Stimulated activated CD4-positive, alpha-beta T cell treated with anti-CD3 and anti-CD28 coated beads, Interleukin-2, amount 100 ng/mL, for 24 hours (primary cell): ENCODE results near the gene IL36RN.
"Not testable (repeated sequence)": the region's sequence is repeated elsewhere in the genome, so short reads cannot be mapped to it uniquely, and the experiment has no call there.

Experiments
- DNase-seq, 2 donors: peaks; one replicate each; pipeline ENCODE4 v3.0.0-alpha.2; 2020

IL36RN gene

DNA sequence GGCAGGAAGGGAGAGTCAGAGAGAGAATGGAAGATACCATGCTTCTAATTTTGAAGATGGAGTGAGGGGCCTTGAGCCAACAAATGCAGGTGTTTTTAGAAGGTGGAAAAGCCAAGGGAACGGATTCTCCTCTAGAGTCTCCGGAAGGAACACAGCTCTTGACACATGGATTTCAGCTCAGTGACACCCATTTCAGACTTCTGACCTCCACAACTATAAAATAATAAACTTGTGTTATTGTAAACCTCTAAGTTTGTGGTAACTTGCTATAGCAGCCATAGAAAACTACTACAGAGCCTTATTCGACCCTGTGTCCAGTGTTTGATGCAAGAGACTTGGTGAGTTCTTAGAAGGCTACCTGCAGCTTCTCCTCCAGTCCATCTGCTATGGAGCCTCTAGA is 16.6 kb downstream of the IL36RN start:
- no peak for DNase-seq

DNA sequence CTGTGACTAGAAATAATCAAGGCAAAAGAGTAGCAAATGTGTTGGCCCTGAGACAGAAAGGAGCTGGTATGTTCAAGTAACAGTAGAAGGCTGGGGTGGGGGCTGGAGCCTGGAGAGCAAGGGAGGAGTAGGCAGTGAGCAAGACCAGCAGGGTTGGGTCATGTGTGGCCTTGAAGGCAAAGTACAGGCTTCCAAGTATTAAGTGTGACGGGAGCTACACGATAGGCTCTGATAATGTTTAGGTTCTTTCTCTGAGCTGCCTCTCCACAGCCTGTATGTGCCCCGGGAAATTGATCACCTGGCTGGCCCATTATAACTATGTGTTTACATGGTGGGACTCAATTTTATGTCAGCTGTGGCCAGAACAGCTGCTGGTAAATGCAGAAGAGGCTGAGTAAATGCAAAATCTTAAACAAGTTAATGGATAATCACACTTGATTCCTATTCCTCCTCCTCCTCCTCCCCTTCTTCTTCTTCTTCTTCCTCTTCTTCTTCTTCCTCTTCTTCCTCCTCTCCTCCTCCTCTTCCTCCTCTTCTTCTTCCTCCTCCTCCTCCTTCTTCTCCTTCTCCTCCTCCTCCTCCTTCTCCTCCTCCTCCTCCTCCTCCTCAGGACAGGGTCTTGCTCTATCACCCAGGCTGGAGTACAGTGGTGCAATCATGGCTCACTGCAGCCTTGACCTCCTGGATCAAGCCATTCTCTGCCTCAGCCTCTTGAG is 18.1 kb downstream of the IL36RN start:
- no peak for DNase-seq

DNA sequence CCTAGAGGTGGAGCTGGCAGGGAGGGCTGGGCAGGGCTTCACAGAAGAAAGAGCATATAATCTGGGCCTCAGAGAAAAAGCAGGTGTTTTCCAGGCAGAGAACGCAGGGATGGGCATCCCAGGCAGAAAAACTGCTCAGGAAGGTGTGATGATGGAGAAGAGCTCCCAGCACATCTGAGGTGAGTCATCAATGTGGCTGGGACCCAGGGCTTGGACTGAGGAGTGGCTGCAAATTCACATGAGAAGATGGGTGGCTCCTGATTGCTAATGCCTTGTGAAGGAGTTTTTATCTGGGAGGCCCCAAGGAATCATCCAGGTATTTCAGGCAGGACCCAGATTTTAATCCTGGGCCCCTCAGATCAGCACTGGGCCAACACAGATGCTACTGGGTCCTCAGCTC is 18.9 kb downstream of the IL36RN start:
- DNase-seq, result no peak

DNA sequence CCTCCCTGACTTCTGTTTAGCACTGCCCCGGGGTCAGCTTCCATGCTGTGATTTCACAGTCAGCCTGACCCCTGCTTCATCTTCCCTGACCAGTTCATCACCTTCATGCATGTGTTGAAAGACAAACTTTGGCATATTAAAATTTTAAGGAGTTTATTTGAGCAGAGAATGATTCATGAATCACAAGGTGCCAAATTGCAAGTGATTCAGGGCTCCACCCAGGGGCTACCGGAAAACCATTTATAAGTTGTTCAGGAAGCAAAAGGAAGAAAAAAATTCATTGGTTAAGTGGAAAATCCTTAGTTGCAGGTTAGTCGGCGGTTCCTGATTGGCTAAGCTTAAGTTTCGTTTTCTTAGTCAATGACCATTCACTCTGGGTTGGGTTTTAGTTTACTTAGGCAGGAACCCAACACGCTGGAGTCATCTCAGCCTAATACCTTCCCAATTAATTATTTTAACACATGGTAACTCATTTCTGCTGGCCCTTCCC is 19.4 kb downstream of the IL36RN start:
- no peak for DNase-seq

DNA sequence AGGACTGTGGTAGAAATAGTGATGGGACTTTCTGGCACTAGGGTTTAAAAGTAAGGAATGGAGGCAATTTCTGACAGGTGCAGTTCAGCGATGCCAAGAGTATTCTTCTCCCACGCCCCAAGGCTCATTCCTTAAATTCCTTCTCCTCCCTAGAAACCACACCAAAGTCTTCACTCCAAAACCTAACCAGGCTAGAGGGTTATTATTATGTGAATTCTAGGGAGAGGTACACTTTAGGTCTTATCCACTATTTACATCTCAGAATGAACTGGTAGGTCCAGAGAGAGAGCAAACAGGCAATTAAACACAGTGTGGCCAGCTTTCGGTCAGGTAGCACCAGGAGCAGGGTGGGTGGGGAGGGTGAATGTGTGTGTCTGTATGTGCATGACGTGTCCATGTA is 20.1 kb downstream of the IL36RN start:
- no peak for DNase-seq

DNA sequence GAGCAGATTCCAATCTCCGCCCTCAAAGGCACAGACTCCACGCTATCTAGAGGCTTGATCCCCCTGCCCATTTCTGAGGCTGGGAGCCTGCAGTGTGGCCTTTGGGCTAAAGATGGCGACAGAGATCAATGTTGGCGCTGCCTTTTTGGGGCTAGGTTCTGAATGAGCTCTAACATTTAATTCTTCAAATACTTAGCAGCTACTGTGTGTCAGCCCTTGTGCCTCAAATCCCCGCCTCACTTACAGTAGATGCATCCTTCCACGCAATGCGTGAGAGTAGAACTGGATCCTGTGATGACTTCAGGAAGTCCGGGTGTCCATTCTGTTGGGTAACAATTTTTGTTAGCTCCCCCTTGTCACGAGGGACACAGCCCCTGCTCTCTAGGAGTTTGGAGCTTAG is 21.1 kb downstream of the IL36RN start:
- peak; percentile 64 to 67 for DNase-seq

DNA sequence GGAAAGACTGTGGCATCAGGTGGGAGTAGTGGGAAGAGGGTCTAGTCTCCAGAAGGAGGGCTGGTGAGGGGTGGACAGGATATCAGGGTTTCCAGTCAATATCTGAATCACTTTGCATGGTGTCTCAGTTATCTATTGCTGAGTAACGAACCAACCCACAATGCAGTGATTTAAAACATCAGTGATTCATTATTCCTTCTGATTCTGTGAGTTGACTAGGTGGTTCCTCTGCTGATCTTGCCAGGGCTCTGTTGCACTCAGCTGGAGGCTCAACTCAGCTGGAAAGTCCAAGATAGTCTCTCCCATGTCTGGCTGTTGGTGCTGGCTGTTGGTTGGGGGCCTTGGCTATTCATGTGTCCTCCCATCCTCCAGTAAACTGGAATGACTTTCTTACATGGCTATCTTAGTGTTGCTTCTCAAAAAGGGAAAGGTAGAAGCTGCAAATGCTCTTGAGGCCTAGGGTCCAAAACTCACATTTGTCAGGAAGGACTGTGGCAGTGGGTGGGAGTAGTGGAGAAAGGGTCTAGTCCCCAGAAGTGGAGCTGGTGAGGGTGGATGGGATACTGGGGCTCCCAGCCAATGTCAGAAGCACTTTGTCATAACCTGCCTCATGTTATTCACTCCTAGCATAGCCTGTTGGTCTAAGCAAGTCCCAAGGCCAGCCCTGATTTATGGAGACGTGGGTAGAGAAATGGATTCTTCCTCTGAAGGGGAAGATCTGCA is 22.7 kb downstream of the IL36RN start:
- no peak for DNase-seq

DNA sequence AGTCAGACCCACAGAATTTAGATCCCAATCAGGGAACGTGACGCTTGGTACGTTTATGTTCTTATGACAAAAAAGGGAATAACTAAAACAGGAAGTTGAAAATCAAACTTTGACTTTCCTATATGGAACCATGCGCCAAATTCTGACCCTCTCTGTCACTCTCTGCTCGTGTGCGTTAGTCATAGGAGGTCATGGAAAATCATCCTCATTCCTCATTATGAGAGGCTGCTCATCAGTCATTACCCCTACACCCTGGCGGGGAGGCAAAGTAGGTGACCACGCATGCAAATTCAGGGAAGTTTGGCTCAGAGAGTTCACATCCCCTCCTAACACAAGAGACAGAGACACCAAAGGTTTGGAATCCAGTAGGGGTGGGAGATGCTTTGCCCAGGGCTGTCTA is 24.3 kb downstream of the IL36RN start:
- DNase-seq, result peak in 1 of 2 donors; percentile 23

DNA sequence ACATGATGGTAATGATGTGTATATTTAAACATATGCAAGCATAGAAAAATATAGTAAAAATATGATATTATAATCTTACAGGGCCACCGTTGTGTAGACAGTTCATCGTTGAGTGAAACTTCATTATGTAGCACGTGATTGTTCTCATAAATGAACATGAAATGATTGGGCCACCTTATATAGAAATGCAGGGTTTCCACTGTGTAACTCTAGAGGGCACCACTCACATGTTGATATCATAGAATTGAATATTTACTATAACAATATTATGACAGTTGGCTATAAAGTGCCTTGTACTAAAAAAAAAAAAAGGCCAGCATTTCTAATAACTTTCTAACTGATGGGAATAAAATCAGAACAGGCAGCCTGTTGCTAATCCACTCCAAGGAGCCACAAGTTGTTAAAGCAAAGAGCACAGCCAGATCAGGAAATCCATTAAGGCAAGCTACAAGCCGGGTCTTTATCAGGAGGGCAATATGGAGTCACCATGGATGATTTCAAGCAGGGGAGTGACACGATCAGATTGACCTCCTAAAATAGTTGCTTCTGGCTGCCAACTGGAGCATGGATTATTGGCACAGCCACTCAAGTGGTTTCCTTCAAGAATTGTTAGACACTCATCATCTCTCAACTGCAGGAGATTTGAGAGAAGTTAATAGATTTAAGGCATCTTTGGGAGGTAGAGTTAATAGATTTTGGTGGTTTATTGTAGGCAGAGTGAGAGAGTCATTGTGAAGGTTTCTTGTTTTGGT is 25.4 kb downstream of the IL36RN start:
- DNase-seq, result no peak

DNA sequence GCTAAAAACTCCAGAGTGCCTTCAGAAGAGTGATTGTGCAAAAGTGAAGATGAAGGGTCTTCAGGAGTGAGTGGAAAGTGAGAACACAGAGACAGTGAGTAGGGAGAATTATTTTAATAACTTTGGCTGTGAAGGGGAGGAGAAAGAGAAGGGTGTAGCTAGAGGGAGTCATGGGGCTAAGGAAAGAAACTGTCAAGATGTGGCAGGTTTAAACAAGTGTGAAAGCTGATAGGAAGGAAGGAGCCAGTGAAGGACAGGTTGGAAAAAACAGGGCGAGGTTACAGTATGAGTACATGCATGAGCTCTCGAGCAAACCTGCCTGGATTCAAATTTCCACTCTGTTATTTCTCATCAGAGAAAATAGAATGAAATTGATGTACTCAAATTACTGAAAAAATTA is 26.5 kb downstream of the IL36RN start:
- DNase-seq, result no peak

DNA sequence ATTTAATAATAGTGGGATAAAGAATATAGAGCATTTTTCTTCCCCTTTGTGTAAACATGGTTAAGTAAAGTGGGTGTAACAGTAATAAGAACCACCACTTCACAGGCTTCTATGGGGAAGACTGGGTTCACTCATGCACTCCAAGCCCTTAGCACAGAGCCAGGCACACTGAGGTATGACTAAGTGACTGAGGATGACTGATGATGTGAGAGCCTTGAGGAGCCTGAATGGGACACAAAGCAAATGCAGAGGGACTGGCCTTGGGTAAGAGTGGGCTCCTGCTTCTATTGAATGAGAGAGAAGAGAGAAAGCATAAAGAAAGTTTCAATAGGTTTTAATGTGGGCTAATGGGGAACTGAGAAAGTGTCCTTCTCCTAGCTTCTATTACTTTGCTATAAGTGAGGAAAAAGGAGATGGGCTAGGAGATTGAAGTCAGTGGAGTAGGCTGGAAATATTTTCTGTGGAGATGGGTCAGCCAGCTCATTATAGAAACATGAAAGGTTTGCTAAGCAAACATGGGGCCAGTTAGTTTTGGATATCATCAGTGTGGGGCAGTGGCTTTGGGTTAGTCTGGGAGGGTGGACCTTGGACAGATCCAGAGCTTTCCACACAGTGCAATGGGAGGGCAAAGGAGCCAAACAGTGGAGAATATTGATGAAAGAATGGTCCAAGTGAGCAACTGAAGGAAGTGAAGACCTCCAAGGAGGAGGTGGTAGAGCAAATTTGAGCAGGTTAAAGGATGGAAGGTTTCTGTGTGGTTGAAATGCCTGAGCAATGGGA is 29.4 kb downstream of the IL36RN start:
- no peak for DNase-seq

DNA sequence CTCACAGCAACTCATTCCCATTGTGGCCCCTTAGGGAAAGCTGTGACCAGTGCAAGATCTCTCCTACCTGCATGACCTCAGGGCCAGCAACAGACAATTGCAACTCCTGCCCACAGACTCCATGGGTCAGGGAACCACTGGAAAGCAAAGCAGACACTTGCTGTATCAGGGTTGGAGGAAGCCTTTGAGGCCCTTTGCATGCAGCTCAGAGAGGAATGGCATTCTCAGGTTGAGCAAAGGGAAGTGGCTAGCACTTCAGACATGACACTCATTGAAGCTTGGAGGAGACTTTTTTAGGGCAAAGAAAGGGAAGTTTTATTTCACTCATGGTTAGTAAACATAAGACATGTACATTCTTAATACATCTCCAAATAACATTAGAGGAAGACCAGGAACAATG is 30.9 kb downstream of the IL36RN start:
- DNase-seq, result no peak

DNA sequence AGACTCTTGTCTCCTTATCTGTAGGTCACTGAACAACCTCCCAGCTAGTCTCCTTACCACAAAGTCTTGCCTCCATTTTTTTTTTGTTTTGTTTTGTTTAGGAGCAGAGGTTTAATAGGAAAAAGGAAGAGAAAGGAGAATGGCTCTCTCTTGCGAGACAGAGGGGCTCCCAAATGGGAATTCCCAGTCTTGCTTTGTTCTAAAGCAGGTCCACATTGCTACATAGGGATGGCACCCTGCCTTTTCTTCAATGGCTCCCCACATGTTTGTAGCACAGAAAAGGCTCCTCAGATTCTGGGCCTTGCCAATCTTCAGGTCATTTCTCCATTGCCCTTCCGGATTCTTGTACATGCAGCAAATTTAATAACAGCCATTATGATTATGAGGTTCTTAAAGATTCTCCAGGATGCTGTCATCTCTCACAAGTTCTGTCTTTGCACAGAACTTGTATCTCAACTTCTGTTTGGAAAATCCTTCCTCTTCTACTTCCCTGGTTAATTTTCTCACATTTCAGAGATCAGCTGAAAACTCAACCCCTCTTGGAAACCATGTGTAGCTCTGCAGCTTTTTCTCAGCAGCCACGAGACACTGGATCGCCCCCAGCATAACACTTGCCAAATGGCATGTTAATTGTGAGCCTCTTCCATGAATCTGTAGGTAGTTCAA is 32.4 kb downstream of the IL36RN start:
- DNase-seq, result no peak

DNA sequence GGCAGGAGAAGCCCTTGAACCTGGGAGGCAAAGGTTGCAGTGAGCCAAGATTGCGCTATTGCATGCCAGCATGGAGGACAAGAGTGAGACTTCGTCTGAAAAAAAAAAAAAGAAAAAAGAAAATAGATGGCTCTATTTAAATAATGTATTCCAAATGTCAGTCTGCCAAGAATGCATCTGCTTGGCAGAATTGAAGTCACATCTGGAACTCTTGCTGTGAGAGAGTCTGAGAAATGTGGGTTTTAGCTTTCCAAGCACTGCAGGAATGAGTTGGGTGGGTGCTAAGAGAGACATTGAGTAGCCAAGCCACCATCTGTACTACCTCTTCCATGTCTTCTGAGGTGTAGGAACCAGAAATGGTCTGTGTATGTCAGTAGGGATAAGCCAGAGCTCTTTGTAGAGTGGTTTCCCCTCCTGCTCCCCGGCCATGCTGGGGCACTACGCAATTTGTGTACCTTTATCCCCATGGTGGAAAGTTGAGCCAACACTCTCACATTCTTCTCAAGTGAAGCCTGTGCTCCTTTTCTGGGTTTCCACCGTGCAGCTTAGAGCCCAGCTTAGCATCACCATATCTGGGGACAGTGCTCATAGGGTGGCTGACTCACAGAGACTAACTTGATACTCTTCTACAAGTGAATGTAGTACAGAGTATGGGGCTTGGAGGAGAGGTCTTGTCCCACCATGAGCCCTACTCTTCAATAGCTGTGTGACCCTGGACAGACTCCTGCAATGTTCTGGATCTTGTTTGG is 34.0 kb downstream of the IL36RN start:
- DNase-seq, result no peak

DNA sequence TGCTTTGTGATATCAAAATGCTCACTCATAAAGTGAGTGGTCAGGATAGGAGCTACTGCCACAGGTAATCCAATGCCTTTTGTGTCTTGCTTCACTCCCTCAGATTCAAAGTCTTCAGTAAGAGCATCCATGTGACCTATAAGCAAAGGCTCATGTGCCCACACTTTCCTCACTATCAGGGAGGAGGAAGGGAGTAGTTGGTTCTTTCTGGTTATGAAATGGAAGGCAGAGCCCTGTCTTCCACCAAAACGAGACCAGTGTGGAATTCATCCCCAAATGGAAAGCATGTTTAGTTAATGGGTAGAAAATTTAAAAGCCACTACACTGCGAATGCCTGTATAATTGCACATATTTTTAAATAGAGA is 34.6 kb downstream of the IL36RN start:
- no peak for DNase-seq

DNA sequence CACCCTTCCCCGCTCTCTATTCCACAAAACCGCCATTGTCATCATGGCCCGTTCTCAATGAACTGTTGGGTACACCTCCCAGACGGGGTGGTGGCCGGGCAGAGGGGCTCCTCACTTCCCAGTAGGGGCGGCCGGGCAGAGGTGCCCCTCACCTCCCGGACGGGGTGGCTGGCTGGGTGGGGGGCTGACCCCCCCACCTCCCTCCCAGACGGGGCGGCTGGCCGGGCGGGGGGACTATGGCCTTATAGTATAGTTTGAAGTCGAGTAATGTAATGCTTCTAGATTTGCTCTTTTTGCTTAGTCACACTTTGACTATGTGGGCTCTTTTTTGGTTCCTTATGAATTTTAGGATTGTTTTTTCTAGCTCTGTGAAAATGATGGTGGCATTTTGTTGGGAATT is 37.3 kb downstream of the IL36RN start:
- not testable (repeated sequence) for DNase-seq

DNA sequence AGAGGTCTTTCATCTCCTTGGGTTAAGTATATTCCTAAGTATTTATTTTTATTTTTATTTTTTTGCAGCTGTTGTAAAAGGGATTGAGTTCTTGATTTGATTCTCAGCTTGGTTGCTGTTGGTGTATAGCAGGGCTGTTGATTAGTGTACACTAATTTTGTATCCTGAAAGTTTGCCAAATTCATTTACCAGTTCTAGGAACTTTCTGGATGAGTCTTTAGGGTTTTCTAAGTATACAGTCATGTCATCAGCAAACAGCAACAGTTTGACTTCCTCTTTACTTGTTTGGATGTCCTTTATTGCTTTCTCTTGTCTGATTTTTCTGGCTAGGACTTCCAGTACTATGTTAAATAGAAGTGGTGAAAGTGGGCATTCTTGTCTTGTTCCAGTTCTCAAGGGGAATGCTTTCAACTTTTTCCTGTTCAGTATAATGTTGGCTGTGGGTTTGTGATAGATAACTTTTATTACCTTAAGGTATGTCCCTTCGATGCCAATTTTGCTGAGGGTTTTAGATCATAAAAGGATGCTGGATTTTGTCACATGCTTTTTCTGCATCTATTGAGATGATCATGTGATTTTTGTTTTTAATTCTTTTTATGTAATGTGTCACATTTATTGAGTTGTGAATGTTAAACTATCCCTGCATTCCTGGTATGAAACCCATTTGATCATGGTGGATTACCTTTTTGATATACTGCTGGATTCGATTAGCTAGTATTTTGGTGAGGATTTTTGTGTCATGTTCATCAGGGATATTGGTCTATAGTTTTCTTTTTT is 38.0 kb downstream of the IL36RN start:
- not testable (repeated sequence) for DNase-seq

DNA sequence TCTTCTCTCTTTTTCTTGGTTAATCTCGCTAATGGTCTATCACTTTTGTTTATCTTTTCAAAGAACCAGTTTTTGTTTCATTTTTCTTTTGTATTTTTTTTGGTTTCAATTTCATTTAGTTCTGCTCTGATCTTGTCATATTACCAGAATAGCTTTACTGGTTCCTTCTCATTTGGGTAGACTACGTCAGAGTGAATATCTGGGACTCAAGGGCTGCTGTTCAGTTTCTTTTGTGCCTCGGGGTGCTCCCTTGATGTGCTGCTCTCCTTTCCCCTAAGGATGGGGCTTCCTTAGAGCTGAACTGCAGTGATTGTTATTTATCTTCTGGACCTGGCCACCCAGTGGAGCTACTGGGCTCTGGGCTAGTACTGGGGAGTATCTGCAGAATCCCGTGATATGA is 39.0 kb downstream of the IL36RN start:
- no peak for DNase-seq

DNA sequence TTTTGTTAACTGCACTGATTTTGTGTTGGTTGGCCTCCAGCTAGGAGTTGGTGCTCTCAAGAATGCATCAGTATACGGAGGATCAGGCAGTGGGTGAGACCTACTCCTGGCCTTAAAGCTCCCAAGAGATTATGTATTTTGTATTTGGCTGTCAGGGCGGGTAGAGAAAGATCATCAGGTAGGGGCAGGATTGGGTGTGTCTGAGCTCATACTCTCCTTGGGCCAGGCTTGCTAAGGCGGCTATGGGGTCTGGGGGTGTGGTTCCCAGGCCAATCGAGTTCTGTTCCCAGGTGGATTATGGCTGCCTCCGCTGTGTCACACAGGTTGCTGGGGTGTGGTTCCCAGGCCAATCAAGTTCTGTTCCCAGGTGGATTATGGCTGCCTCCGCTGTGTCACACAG is 39.5 kb downstream of the IL36RN start:
- no peak for DNase-seq

DNA sequence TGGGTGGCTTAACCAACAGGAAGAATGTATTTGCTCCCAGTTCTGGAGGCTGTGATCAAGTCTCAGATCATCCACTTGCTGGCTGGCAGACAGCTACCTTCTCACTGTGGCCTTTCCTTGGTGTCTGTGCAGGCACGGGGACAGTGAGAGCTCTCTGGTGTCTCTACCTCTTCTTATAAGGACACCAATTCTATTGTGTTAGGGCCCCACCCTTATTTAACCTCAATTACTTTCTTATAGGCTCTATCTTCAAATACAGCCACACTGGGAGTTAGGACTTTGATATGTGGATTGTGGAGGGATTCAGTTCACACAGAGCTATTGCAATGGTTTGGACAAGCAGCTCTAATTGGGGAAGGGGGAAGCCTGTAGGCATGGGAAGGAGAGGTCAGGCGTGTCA is 43.1 kb downstream of the IL36RN start:
- DNase-seq, result no peak

DNA sequence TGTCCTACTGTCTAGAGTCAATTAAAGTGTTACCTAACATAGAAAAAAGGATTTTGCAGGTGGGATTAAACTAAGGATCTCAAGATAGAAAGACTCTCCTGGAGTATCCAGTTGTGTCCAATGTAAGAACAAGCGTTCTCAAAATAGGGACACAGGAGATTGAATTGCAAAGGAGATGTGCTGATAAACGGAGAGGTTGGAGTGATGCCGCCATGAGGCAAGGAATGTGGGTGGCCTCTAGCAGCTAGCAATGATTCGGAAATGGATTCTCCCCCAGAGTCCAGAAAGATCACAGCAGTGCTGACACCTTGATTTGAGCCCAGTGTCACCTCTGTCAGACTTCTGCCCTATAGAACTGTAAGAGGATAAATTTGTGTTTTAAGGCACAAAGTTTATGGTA is 44.3 kb downstream of the IL36RN start:
- no peak for DNase-seq
